NT2/D1 (cell line): Measurements from ENCODE around the gene ZCWPW1.

Experiments
- DNase-seq: peaks from one replicate; pipeline ENCODE4 v3.0.0-alpha.2; 2011; ENCODE audit warnings: low read depth, low spot score
- H3K27me3 ChIP-seq: 2 replicates; pipeline ENCODE4 v1.6.0; 2011; ENCODE audit warnings: mild to moderate bottlenecking; ENCODE audit not compliant: insufficient read length, insufficient read depth
- H3K36me3 ChIP-seq: 2 replicates; pipeline ENCODE4 v1.6.1; 2011; ENCODE audit warnings: mild to moderate bottlenecking, low read length, mixed read lengths; ENCODE audit not compliant: insufficient read depth, insufficient read length
- H3K4me1 ChIP-seq: 2 replicates; pipeline ENCODE4 v1.5.1; 2011; ENCODE audit not compliant: insufficient read depth, insufficient read length
- H3K4me3 ChIP-seq: 2 replicates; pipeline ENCODE4 v1.5.1; 2011; ENCODE audit warnings: low read depth; ENCODE audit not compliant: insufficient read length
- H3K9ac ChIP-seq: 2 replicates; pipeline ENCODE4 v1.6.0; 2011; ENCODE audit warnings: low read depth; ENCODE audit not compliant: insufficient read length
- H3K9me3 ChIP-seq: 2 replicates; pipeline ENCODE4 v1.5.1; 2011; ENCODE audit warnings: mild to moderate bottlenecking, low read length; ENCODE audit not compliant: insufficient read depth
- SUZ12 ChIP-seq: IDR thresholded peaks from 2 replicates; pipeline ENCODE4 v1.6.1; 2011; ENCODE audit not compliant: insufficient read length, insufficient read depth; ENCODE audit errors: extremely low read depth
- YY1 ChIP-seq: IDR thresholded peaks from 2 replicates; pipeline ENCODE4 v1.6.1; 2011; ENCODE audit not compliant: insufficient read length, insufficient read depth
- ZNF274 ChIP-seq: IDR thresholded peaks from 2 replicates; pipeline ENCODE4 v1.6.1; 2011; ENCODE audit warnings: mild to moderate bottlenecking, low read depth, low read length

ZCWPW1 gene

GRCh38 chr7:100472121-100472851 is 43.8 kb upstream of the ZCWPW1 start:
- TF ChIP-seq SUZ12 = no peak
- no peak for TF ChIP-seq ZNF274
- TF ChIP-seq YY1 = no peak
- no peak overlapping the region for H3K4me3 ChIP-seq
- no peaks in the 10 kb centered on the region for H3K9me3 ChIP-seq
- peaks cover 14% of the 10 kb centered on the region for H3K4me1 ChIP-seq
- no peaks in the 10 kb centered on the region for H3K27me3 ChIP-seq
- H3K36me3 ChIP-seq = peaks cover 32% of the 10 kb centered on the region
- no peak for DNase-seq
- no peak overlapping the region for H3K9ac ChIP-seq

GRCh38 chr7:100471021-100471420 is 42.5 kb upstream of the ZCWPW1 start:
- H3K36me3 ChIP-seq = peaks cover 29% of the 10 kb centered on the region
- no peak for TF ChIP-seq ZNF274
- TF ChIP-seq YY1 = no peak
- TF ChIP-seq SUZ12 = no peak
- H3K9me3 ChIP-seq = no peaks in the 10 kb centered on the region
- DNase-seq = no peak
- peaks cover 11% of the 10 kb centered on the region for H3K4me1 ChIP-seq
- H3K27me3 ChIP-seq = no peaks in the 10 kb centered on the region
- no peak overlapping the region for H3K4me3 ChIP-seq
- H3K9ac ChIP-seq = no peak overlapping the region

- Histone ChIP-seq H3K4me1 (peaks cover 11% of the 10 kb centered on the region), H3K27me3 (no peaks in the 10 kb centered on the region), H3K9ac (no peak overlapping the region), H3K4me3 (no peak overlapping the region), H3K36me3 (peaks cover 29% of the 10 kb centered on the region), H3K9me3 (no peaks in the 10 kb centered on the region)
- peak; percentile 63 for DNase-seq
- TF ChIP-seq SUZ12 = no peak
- no peak for TF ChIP-seq YY1
- TF ChIP-seq ZNF274 = no peak
Measured at GRCh38 chr7:100469227-100470044, 40.9 kb upstream of the ZCWPW1 start.

GRCh38 chr7:100467638-100468373 is 39.3 kb upstream of the ZCWPW1 start:
- Histone ChIP-seq H3K36me3 (peaks cover 21% of the 10 kb centered on the region), H3K9ac (no peak overlapping the region), H3K4me3 (no peak overlapping the region), H3K4me1 (peaks cover 7% of the 10 kb centered on the region), H3K9me3 (no peaks in the 10 kb centered on the region), H3K27me3 (no peaks in the 10 kb centered on the region)
- DNase-seq = no peak
- no peak for TF ChIP-seq SUZ12
- TF ChIP-seq ZNF274 = no peak
- no peak for TF ChIP-seq YY1

GRCh38 chr7:100466653-100467605 is 38.4 kb upstream of the ZCWPW1 start:
- Histone ChIP-seq H3K27me3 (no peaks in the 10 kb centered on the region), H3K9ac (no peak overlapping the region), H3K9me3 (no peaks in the 10 kb centered on the region), H3K36me3 (peaks cover 19% of the 10 kb centered on the region), H3K4me1 (peaks cover 5% of the 10 kb centered on the region), H3K4me3 (no peak overlapping the region)
- TF ChIP-seq ZNF274 (no peak), SUZ12 (no peak), YY1 (no peak)
- no peak for DNase-seq

GRCh38 chr7:100465702-100466311 is 37.3 kb upstream of the ZCWPW1 start:
- peaks cover 3% of the 10 kb centered on the region for H3K4me1 ChIP-seq
- no peak overlapping the region for H3K9ac ChIP-seq
- H3K9me3 ChIP-seq = no peaks in the 10 kb centered on the region
- H3K36me3 ChIP-seq = peaks cover 18% of the 10 kb centered on the region
- no peak overlapping the region for H3K4me3 ChIP-seq
- no peak for DNase-seq
- no peaks in the 10 kb centered on the region for H3K27me3 ChIP-seq
- TF ChIP-seq YY1 (no peak), ZNF274 (no peak), SUZ12 (no peak)
